Liver (tissue), 3 donors: ENCODE results near the gene ADCY4.

ENCODE experiments used
- ATF3 ChIP-seq: IDR thresholded peaks from 2 replicates; pipeline ENCODE4 v1.6.1; 2016; ENCODE audit warnings: antibody characterized with exemption
- CTCF ChIP-seq: fragments of 150-350 bp; IDR thresholded peaks from 2 replicates; pipeline ENCODE4 v1.5.1; 2017; ENCODE audit warnings: improper control_type of control experiment, low read depth, low read length; ENCODE audit not compliant: missing input control
- EGR1 ChIP-seq, 2 donors: IDR thresholded peaks; 2 replicates each; pipeline ENCODE4 v1.6.1; 2016 to 2018; ENCODE audit warnings: antibody characterized with exemption in 2 of 2, low read depth in 2 of 2
- FOXA2 ChIP-seq: IDR thresholded peaks from 2 replicates; pipeline ENCODE4 v1.6.1; 2016; ENCODE audit warnings: antibody characterized with exemption
- JUND ChIP-seq, 2 donors: IDR thresholded peaks; 2 replicates each; pipeline ENCODE4 v1.6.1; 2016; ENCODE audit warnings: antibody characterized with exemption in 2 of 2
- MAX ChIP-seq: IDR thresholded peaks from 2 replicates; pipeline ENCODE4 v1.6.1; 2016; ENCODE audit warnings: antibody characterized with exemption
- RAD21 ChIP-seq, 2 donors: IDR thresholded peaks; 2 replicates each; pipeline ENCODE4 v1.6.1; 2016; ENCODE audit warnings: antibody characterized with exemption in 2 of 2, mild to moderate bottlenecking in 2 of 2
- TAF1 ChIP-seq: conservative IDR thresholded peaks from 2 replicates; pipeline ENCODE4 v1.6.1; 2016; ENCODE audit warnings: antibody characterized with exemption, mild to moderate bottlenecking
- YY1 ChIP-seq: IDR thresholded peaks from 2 replicates; pipeline ENCODE4 v1.6.1; 2016; ENCODE audit warnings: antibody characterized with exemption, mild to moderate bottlenecking
- ZBTB33 ChIP-seq: IDR thresholded peaks from 2 replicates; pipeline ENCODE4 v1.6.1; 2016; ENCODE audit warnings: antibody characterized with exemption
- TF ChIP-seq, protein P1 (sequence below): IDR thresholded peaks from 2 replicates; pipeline ENCODE4 v1.6.1; 2016; ENCODE audit warnings: antibody characterized with exemption, mild to moderate bottlenecking
- donor health status: healthy.
- donor health status: healthy.

DNA sequence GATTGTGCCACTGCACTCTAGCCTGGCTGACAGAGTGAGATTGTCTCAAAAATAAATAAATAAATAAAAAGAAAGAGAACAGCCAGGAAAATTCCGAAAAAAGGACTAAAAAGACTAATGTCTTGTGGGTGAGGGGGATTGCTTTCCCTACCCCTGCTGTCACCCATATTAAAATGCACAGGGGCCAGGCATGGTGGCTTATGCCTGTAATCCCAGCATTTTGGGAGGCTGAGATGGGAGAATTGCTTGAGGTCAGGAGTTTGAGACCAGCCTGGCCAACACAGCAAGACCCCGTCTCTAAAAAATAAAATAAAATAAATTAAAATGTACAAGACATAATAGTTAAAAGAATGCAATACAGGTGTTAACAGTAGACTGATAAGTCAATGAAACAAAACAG, 41.3 kb downstream of the ADCY4 start:
- TF ChIP-seq CTCF (no peak), RAD21 (IDR thresholded peaks at IDR 0.05) (no peak), TAF1 (no peak), JUND (IDR thresholded peaks at IDR 0.05) (no peak), YY1 (no peak), EGR1 (IDR thresholded peaks at IDR 0.05; ENCODE audit: low read depth in 2 of 2) (no peak), MAX (no peak), ZBTB33 (no peak), ATF3 (no peak), FOXA2 (no peak)
- TF ChIP-seq, protein P1, sequence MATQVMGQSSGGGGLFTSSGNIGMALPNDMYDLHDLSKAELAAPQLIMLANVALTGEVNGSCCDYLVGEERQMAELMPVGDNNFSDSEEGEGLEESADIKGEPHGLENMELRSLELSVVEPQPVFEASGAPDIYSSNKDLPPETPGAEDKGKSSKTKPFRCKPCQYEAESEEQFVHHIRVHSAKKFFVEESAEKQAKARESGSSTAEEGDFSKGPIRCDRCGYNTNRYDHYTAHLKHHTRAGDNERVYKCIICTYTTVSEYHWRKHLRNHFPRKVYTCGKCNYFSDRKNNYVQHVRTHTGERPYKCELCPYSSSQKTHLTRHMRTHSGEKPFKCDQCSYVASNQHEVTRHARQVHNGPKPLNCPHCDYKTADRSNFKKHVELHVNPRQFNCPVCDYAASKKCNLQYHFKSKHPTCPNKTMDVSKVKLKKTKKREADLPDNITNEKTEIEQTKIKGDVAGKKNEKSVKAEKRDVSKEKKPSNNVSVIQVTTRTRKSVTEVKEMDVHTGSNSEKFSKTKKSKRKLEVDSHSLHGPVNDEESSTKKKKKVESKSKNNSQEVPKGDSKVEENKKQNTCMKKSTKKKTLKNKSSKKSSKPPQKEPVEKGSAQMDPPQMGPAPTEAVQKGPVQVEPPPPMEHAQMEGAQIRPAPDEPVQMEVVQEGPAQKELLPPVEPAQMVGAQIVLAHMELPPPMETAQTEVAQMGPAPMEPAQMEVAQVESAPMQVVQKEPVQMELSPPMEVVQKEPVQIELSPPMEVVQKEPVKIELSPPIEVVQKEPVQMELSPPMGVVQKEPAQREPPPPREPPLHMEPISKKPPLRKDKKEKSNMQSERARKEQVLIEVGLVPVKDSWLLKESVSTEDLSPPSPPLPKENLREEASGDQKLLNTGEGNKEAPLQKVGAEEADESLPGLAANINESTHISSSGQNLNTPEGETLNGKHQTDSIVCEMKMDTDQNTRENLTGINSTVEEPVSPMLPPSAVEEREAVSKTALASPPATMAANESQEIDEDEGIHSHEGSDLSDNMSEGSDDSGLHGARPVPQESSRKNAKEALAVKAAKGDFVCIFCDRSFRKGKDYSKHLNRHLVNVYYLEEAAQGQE = no peak
